ENCODE results near the gene NAT9.
A peak's percentile ranks its signal among the peaks of the same experiment; 100 is the strongest.

The NAT9 gene

DNA sequence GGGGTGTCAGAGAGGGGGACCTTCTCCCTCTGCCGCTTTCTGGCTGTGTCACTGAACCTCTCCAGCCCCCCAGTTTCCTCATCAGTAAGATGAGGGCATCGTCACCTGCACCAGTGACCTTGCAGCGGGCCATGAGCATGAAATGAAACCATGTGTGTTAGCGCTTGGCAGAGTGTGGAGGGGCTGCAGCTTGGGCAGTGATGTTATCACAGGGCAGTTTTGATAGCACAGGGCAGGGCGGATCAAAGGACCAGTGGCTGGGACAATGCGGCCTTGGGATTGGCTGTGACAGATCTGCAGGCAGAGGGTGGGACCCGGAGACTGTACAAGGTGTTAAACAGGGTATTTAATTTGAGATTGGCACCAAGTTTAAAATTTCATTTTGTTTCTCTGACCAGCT, 38.9 kb upstream of the NAT9 start:
- Histone ChIP-seq H3K9me3 (ENCODE audit: control insufficient read depth in 1 of 2, low read length in 2 of 2) (no peaks in the 10 kb centered on the region), H3K4me3 (ENCODE audit: low read depth in 1 of 2, low read length in 2 of 2) (no peak overlapping the region), H3K4me1 (ENCODE audit: control insufficient read depth in 1 of 2, insufficient read depth in 2 of 2, low read length in 2 of 2) (peaks cover 4 to 10% of the 10 kb centered on the region in 2 donors), H3K27ac (ENCODE audit: low read length) (no peak overlapping the region), H3K27me3 (ENCODE audit: low read depth, low read length) (no peaks in the 10 kb centered on the region), H3K36me3 (ENCODE audit: control insufficient read depth in 1 of 2, insufficient read depth in 2 of 2, low read length in 2 of 2) (peaks cover 0 to 20% of the 10 kb centered on the region in 2 donors)

DNA sequence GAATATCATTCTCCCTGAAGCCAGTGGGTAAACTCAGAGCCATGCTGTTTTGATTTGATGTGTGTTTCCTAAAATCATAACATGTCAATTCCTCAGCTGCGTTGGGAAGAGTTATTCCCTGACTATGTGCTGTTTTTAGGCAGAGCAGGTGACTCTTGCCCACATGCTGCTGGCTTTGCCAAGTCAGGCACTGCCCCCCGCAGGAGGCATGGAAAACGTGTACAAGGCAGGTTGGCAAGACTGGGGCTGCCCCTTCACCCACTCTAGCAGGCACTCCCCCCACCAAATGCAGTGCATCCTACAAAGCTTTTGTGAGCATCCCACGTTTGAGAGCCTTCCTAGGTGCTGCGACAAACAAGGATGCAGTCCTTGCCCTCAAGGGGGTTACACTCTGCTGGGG, 38.3 kb upstream of the NAT9 start:
- no peaks in the 10 kb centered on the region for H3K9me3 ChIP-seq (ENCODE audit: control insufficient read depth in 1 of 2, low read length in 2 of 2)
- H3K27ac ChIP-seq (ENCODE audit: low read length), result no peak overlapping the region
- peaks cover 4 to 10% of the 10 kb centered on the region in 2 donors for H3K4me1 ChIP-seq (ENCODE audit: control insufficient read depth in 1 of 2, insufficient read depth in 2 of 2, low read length in 2 of 2)
- no peaks in the 10 kb centered on the region for H3K27me3 ChIP-seq (ENCODE audit: low read depth, low read length)
- H3K36me3 ChIP-seq (ENCODE audit: control insufficient read depth in 1 of 2, insufficient read depth in 2 of 2, low read length in 2 of 2), result peaks cover 0 to 14% of the 10 kb centered on the region in 2 donors
- H3K4me3 ChIP-seq (ENCODE audit: low read depth in 1 of 2, low read length in 2 of 2), result no peak overlapping the region

DNA sequence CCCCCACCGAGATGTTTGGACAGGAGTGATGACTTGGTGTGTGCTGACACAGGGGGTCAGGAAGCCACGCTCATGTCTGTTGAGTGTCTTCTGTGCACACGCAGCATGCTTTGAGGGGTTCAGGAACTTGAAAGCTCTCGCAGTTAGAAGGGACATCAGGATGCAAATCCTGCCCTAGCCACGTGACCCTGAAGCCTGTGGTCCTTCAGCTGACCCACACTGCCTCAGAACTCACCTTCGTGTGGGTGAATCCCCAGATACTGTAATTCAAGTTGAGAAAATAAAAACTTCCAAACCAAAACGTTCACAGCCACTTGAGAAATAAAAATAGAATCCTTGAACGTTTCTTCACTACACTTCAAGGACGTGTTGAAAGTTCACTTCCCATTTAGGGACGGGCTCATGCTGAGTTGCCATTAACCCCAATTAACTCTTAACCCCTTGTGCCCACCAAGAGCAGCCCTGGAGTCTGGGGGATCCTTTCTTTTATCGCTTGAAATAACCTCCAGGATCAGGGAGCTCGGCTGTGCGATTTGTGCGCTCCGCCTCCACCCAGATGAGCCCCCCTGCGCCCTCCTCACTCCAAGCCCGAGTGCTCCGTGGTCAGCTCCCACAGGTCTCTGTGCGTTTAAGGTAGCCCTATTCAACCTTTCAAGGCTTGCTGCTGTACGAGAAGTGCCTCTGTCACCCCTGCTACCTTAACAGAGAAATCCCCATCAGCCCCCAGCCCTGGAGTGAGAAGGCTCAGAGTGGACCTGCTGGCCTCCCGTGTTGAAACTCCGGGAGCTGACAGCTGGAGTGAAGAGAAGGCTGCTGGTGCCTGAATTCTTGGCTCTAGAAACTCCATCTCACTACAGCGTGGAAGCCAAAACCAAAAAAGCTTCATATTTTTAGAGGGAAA, 36.2 kb upstream of the NAT9 start:
- H3K27ac ChIP-seq (ENCODE audit: low read length), result no peak overlapping the region
- H3K9me3 ChIP-seq (ENCODE audit: control insufficient read depth in 1 of 2, low read length in 2 of 2), result no peaks in the 10 kb centered on the region
- peak overlapping the region in 1 of 2 donors; percentile 2 for H3K4me3 ChIP-seq (ENCODE audit: low read depth in 1 of 2, low read length in 2 of 2)
- no peaks in the 10 kb centered on the region for H3K27me3 ChIP-seq (ENCODE audit: low read depth, low read length)
- peaks cover 0 to 9% of the 10 kb centered on the region in 2 donors for H3K36me3 ChIP-seq (ENCODE audit: control insufficient read depth in 1 of 2, insufficient read depth in 2 of 2, low read length in 2 of 2)
- H3K4me1 ChIP-seq (ENCODE audit: control insufficient read depth in 1 of 2, insufficient read depth in 2 of 2, low read length in 2 of 2), result peaks cover 4 to 15% of the 10 kb centered on the region in 2 donors

DNA sequence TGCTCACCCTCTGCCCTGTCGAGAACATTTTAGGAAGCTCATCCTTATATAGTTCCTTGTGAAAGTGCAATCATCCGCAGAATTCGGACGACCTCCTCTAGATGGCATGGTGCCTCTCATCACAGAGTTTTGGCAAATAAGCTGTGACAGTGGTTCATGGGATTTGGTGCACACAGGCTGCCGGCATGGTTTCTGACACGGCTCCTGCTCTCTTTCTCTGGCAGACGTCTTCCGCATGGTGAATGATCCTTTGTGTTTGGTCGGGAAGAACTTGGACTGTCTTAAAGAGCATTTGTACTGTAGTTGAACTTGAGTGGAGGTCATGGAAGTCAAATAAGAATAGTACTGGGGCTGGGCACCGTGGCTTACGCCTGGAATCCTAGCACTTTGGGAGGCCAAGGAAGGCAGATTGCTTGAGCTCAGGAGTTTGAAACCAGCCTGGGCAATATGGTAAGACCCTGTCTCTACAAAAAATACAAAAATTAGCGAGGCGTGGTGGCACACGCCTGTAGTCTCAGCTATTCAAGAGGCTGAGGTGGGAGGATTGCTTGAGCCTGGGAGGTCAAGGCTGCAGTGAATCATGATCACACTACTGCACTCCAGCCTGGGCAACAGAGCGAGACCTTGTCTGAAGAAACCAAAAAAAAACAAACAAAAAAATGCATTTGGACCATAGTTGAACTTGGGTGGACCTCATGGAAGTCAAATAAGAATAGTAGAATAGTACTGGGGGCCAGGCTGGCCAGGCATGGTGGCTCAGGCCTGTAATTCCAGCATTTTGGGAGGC, 34.7 kb upstream of the NAT9 start:
- Histone ChIP-seq H3K4me3 (ENCODE audit: low read depth in 1 of 2, low read length in 2 of 2) (no peak overlapping the region), H3K4me1 (ENCODE audit: control insufficient read depth in 1 of 2, insufficient read depth in 2 of 2, low read length in 2 of 2) (peaks cover 4 to 15% of the 10 kb centered on the region in 2 donors), H3K27ac (ENCODE audit: low read length) (no peak overlapping the region), H3K36me3 (ENCODE audit: control insufficient read depth in 1 of 2, insufficient read depth in 2 of 2, low read length in 2 of 2) (peaks cover 0 to 5% of the 10 kb centered on the region in 2 donors), H3K27me3 (ENCODE audit: low read depth, low read length) (no peaks in the 10 kb centered on the region), H3K9me3 (ENCODE audit: control insufficient read depth in 1 of 2, low read length in 2 of 2) (no peaks in the 10 kb centered on the region)

DNA sequence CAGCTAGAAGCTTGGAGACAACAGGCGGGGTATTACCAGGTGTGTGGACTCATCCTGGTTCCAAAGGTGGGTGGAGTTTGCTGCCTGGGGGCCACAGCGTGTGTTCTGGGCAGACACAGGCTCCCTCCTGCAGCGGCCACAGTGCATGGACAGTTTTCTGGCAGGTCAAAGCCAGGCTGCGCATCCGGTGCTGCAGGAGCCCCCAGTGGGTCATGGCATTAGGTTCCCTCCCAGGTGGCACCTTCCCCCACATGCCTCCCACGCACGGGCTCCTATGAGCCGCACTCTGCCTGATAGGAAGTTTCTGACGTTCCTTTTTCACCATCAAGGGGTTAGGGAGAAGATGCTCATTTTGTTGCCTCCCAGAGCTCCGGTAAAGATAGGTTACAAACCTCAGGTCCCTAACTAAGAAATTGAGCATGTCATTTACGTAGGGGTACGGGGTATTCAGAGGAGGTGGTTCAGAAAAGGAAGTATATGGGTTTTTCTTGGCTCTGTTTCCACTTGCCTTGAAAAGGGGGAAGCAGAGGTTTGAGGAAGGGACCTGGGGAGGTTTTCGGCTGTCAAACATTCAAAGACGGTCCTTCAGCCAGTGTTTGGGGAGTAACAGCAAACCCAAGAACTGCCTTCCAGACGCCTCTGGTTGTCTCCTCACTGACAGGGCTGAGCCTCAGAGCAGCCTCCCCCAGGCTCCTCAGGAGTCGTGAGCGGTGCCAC, 32.7 kb upstream of the NAT9 start:
- Histone ChIP-seq H3K27me3 (ENCODE audit: low read depth, low read length) (no peaks in the 10 kb centered on the region), H3K9me3 (ENCODE audit: control insufficient read depth in 1 of 2, low read length in 2 of 2) (no peaks in the 10 kb centered on the region), H3K36me3 (ENCODE audit: control insufficient read depth in 1 of 2, insufficient read depth in 2 of 2, low read length in 2 of 2) (peaks cover 0 to 4% of the 10 kb centered on the region in 2 donors), H3K4me1 (ENCODE audit: control insufficient read depth in 1 of 2, insufficient read depth in 2 of 2, low read length in 2 of 2) (peaks cover 4 to 15% of the 10 kb centered on the region in 2 donors), H3K4me3 (ENCODE audit: low read depth in 1 of 2, low read length in 2 of 2) (no peak overlapping the region), H3K27ac (ENCODE audit: low read length) (no peak overlapping the region)

DNA sequence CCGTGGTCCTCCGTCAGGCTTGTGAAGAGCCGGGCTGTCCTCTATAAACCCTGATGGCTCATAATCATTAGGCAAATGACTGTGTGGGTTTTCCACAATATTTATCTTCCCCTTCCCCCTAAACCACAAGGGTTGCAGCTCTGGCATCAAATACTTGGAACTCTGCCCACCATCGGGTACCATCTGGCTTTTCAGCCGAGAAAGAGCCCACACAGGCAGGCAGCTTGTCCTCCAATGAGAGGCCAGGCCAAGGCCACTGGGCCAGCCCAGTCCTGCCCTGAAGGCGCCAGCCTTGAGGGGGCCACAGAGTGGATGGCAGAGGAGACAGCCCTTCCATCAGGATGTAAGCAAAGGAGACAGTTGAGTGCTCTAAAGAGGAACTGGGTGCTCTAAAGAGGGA, 31.8 kb upstream of the NAT9 start:
- no peak overlapping the region for H3K27ac ChIP-seq (ENCODE audit: low read length)
- H3K9me3 ChIP-seq (ENCODE audit: control insufficient read depth in 1 of 2, low read length in 2 of 2), result no peaks in the 10 kb centered on the region
- H3K36me3 ChIP-seq (ENCODE audit: control insufficient read depth in 1 of 2, insufficient read depth in 2 of 2, low read length in 2 of 2), result peaks cover 0 to 4% of the 10 kb centered on the region in 2 donors
- peaks cover 4 to 15% of the 10 kb centered on the region in 2 donors for H3K4me1 ChIP-seq (ENCODE audit: control insufficient read depth in 1 of 2, insufficient read depth in 2 of 2, low read length in 2 of 2)
- no peaks in the 10 kb centered on the region for H3K27me3 ChIP-seq (ENCODE audit: low read depth, low read length)
- no peak overlapping the region for H3K4me3 ChIP-seq (ENCODE audit: low read depth in 1 of 2, low read length in 2 of 2)

DNA sequence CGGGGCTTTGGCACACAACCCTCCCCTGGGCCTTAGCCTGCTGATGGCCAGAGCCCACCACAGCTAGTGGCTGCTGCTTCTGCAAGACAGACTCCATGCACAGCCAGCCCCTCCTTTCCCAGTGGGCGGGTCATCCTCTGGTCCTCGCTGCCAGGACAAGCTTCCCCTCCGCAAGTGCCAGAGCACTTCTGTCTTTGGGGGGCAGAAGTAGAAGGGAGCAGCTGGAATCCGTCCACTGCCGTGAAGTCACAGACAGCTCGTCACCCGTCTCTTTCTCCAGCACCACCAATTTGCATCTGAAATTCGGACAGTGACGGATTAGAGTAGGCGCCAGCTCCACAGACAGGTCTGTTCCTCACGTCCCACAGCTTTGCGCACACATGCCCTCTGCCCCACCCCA, 31.3 kb upstream of the NAT9 start:
- H3K4me3 ChIP-seq (ENCODE audit: low read depth in 1 of 2, low read length in 2 of 2), result no peak overlapping the region
- no peaks in the 10 kb centered on the region for H3K27me3 ChIP-seq (ENCODE audit: low read depth, low read length)
- H3K4me1 ChIP-seq (ENCODE audit: control insufficient read depth in 1 of 2, insufficient read depth in 2 of 2, low read length in 2 of 2), result peaks cover 4 to 11% of the 10 kb centered on the region in 2 donors
- H3K27ac ChIP-seq (ENCODE audit: low read length), result no peak overlapping the region
- no peaks in the 10 kb centered on the region for H3K9me3 ChIP-seq (ENCODE audit: control insufficient read depth in 1 of 2, low read length in 2 of 2)
- H3K36me3 ChIP-seq (ENCODE audit: control insufficient read depth in 1 of 2, insufficient read depth in 2 of 2, low read length in 2 of 2), result peaks cover 0 to 5% of the 10 kb centered on the region in 2 donors

DNA sequence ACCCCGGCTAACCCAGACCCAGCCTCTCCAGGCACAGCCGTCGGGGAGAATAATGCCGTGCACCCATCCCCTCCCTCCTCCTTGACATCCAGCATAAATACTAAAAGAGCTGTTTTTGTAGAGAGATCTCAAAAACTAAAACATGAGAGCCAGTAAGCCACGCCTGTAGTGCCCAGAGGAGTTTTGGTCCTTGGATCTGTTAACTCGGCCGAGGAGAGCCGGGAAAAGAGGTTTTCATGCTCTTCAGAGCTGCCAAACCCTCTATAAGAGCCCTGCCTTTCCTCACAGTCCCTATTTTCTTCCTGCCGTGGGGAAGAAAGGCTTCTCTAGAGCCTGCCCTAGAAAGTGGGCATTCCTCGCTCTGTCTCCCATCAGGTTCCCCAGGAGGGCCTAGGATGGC, 30.2 kb upstream of the NAT9 start:
- no peaks in the 10 kb centered on the region for H3K9me3 ChIP-seq (ENCODE audit: control insufficient read depth in 1 of 2, low read length in 2 of 2)
- H3K27me3 ChIP-seq (ENCODE audit: low read depth, low read length), result no peaks in the 10 kb centered on the region
- peaks cover 0 to 5% of the 10 kb centered on the region in 2 donors for H3K4me1 ChIP-seq (ENCODE audit: control insufficient read depth in 1 of 2, insufficient read depth in 2 of 2, low read length in 2 of 2)
- H3K36me3 ChIP-seq (ENCODE audit: control insufficient read depth in 1 of 2, insufficient read depth in 2 of 2, low read length in 2 of 2), result peaks cover 0 to 14% of the 10 kb centered on the region in 2 donors
- H3K4me3 ChIP-seq (ENCODE audit: low read depth in 1 of 2, low read length in 2 of 2), result no peak overlapping the region
- no peak overlapping the region for H3K27ac ChIP-seq (ENCODE audit: low read length)

DNA sequence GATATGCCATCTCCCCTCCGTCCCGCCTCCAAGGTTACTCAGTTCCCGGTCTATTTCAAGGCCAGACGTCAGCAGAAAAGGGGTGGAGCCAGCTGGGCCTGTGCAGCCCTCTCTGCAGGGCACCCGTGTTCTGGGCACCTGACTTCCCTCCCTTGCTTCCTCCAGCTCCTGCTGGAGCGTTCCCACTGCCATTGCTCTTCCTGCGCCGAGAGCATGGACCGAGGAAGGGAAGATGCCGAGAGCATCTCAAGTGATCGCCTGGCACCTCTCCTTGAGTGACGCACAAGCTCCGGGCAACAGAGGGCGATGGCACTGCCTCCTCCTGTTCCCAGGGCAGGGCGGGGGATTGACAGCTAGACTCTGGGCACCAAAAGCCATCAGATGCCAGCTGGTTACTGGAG, 29.4 kb upstream of the NAT9 start:
- H3K9me3 ChIP-seq (ENCODE audit: control insufficient read depth in 1 of 2, low read length in 2 of 2), result no peaks in the 10 kb centered on the region
- H3K27ac ChIP-seq (ENCODE audit: low read length), result no peak overlapping the region
- H3K4me3 ChIP-seq (ENCODE audit: low read depth in 1 of 2, low read length in 2 of 2), result no peak overlapping the region
- H3K36me3 ChIP-seq (ENCODE audit: control insufficient read depth in 1 of 2, insufficient read depth in 2 of 2, low read length in 2 of 2), result peaks cover 0 to 22% of the 10 kb centered on the region in 2 donors
- no peaks in the 10 kb centered on the region for H3K27me3 ChIP-seq (ENCODE audit: low read depth, low read length)
- peaks cover 0 to 5% of the 10 kb centered on the region in 2 donors for H3K4me1 ChIP-seq (ENCODE audit: control insufficient read depth in 1 of 2, insufficient read depth in 2 of 2, low read length in 2 of 2)

DNA sequence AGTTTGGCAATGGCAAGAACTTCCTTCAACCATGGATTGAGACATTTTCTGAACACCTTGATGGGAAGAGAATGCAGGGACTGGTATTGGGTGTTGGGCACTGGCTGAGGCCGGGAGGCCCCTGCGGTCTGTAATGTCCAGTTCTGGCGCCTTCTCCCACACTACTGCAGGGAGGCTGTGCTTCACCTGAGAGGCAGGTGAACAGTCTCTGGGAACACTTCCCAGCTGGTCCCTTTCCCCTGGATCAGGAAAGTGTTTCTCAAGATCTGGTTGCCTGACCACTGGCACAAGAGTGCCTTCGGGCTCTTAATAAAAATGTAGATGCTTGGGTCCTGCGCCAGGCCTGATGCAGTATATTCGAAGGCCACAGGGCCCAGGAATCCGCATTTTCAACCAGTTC, 28.5 kb upstream of the NAT9 start:
- Histone ChIP-seq H3K9me3 (ENCODE audit: control insufficient read depth in 1 of 2, low read length in 2 of 2) (no peaks in the 10 kb centered on the region), H3K36me3 (ENCODE audit: control insufficient read depth in 1 of 2, insufficient read depth in 2 of 2, low read length in 2 of 2) (peaks cover 3 to 31% of the 10 kb centered on the region in 2 donors), H3K4me1 (ENCODE audit: control insufficient read depth in 1 of 2, insufficient read depth in 2 of 2, low read length in 2 of 2) (peaks cover 0 to 5% of the 10 kb centered on the region in 2 donors), H3K27ac (ENCODE audit: low read length) (no peak overlapping the region), H3K4me3 (ENCODE audit: low read depth in 1 of 2, low read length in 2 of 2) (no peak overlapping the region), H3K27me3 (ENCODE audit: low read depth, low read length) (no peaks in the 10 kb centered on the region)

DNA sequence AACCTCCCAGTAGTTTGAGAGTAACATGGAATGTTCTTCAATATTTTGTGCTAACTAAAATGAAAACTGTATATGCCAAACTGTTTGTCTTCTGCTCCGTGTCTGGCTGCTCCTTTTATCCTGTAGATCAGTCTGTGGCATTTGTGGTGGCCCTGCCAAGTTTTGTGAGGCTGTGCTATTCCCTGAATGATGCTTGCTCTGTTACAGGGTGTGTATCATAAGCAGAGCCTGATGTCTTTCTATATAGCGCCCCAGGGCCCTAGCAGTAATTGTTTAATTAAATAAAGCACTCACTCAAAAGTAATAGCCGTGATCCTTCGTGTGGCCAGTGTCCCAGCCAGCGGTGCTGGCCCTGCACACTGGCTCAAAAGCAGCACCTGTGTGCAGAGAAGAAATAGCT, 27.8 kb upstream of the NAT9 start:
- no peaks in the 10 kb centered on the region for H3K27me3 ChIP-seq (ENCODE audit: low read depth, low read length)
- H3K36me3 ChIP-seq (ENCODE audit: control insufficient read depth in 1 of 2, insufficient read depth in 2 of 2, low read length in 2 of 2), result peaks cover 4 to 38% of the 10 kb centered on the region in 2 donors
- H3K4me1 ChIP-seq (ENCODE audit: control insufficient read depth in 1 of 2, insufficient read depth in 2 of 2, low read length in 2 of 2), result peaks cover 0 to 5% of the 10 kb centered on the region in 2 donors
- no peak overlapping the region for H3K27ac ChIP-seq (ENCODE audit: low read length)
- no peaks in the 10 kb centered on the region for H3K9me3 ChIP-seq (ENCODE audit: control insufficient read depth in 1 of 2, low read length in 2 of 2)
- H3K4me3 ChIP-seq (ENCODE audit: low read depth in 1 of 2, low read length in 2 of 2), result no peak overlapping the region

All from muscle layer of duodenum (tissue), 2 donors.